ENCODE data around the gene MMD2. TPM values are rescaled to one million over a fixed set of nuclear protein-coding genes. Genes with fewer than 3 reads are reported as not detected.
A peak's percentile ranks its signal among the peaks of the same experiment; 100 is the strongest.

The MMD2 gene
- total and polyA plus RNA-seq, 12 donors = not detected

DNA sequence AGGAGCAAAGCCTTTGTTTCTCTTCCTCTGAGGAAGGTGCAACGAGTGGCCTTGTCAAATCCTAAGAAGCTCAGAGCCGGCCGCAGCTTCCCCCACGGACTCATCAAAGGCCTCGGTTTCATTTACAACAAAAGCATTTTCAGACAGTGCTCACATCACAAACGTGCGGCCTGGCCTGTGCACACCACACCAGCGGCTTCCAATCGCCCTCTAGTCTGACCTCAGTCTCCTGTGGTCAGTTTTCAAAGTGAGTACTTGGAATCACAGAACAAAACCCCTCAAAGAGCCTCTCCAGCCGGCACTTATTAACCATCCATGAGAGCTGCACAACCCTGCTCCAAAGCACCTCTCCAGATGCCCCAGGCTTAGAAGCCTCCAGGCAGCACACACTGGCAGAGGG lies 78.8 kb downstream of the MMD2 start:
- intact Hi-C loops (cut with DNase I) = loop anchor here in 4 of 10 donors (5.0 kb wide), 2 partner anchors 48 to 83 kb away; no protein-coding TSS in a partner anchor
- DNase-seq (no peak), ATAC-seq (no peak)
- Histone ChIP-seq H3K4me1 (peaks cover 3 to 43% (median 14%) of the 10 kb centered on the region in 9 donors), H3K9me3 (no peaks in the 10 kb centered on the region), H3K4me3 (peak overlapping the region in 7 of 10 donors; percentile 5 to 35 (median 24)), H3K36me3 (peaks cover 0 to 31% (median 0%) of the 10 kb centered on the region in 9 donors), H3K27me3 (peaks cover 0 to 27% (median 0%) of the 10 kb centered on the region in 7 donors), H3K27ac (peak overlapping the region in 1 of 10 donors; percentile 25)
- TF ChIP-seq, protein P1, sequence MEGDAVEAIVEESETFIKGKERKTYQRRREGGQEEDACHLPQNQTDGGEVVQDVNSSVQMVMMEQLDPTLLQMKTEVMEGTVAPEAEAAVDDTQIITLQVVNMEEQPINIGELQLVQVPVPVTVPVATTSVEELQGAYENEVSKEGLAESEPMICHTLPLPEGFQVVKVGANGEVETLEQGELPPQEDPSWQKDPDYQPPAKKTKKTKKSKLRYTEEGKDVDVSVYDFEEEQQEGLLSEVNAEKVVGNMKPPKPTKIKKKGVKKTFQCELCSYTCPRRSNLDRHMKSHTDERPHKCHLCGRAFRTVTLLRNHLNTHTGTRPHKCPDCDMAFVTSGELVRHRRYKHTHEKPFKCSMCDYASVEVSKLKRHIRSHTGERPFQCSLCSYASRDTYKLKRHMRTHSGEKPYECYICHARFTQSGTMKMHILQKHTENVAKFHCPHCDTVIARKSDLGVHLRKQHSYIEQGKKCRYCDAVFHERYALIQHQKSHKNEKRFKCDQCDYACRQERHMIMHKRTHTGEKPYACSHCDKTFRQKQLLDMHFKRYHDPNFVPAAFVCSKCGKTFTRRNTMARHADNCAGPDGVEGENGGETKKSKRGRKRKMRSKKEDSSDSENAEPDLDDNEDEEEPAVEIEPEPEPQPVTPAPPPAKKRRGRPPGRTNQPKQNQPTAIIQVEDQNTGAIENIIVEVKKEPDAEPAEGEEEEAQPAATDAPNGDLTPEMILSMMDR (IDR thresholded peaks at IDR 0.05) = no peak
- WGBS, 2 donors = 61 to 63% methylated on average over 10 of the region's 10 CpGs

DNA sequence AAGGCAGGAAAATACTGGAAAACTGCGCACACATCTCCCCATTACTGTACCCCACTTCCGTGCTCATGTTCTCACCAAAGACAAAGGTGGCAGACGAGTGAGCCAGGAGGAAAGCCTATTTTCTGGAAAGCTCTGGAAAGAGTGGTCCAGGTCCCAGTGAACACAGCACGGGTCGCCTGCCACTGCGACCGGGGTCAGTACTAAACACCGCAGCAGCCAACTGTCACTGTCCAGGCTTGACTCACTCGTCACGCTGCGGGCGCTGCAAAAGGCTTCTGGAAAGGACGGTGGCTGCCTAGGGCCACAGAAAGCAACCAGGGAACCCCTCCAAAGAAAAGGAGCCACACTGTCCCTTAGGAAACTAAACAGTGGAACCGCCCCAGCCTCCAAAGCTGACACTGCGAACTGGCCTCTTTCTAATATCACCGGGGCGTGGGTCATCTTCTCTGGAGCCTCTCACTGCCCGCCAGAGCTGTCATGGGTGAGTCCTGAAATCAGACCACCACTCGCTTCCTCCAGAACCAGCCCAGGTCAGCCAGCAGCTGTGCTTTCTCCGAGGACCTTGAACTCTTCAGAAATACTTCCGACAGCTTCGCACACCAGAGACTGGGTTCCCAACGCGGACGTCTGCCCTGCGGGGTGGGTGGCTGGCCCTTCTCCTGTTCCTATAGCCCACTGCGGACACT lies 79.4 kb downstream of the MMD2 start:
- TF ChIP-seq, protein P1 (IDR thresholded peaks at IDR 0.05) = no peak
- intact Hi-C loops (cut with DNase I) = loop anchor here in 5 of 10 donors (5.0 to 10.0 kb wide), 3 partner anchors 47 to 85 kb away; no protein-coding TSS in a partner anchor
- Histone ChIP-seq H3K27me3 (peaks cover 0 to 27% (median 0%) of the 10 kb centered on the region in 7 donors), H3K27ac (peak overlapping the region in 2 of 10 donors; percentile 9 to 52), H3K4me3 (peak overlapping the region in 6 of 10 donors; percentile 11 to 35 (median 27)), H3K4me1 (peaks cover 3 to 43% (median 14%) of the 10 kb centered on the region in 9 donors), H3K36me3 (peaks cover 0 to 32% (median 0%) of the 10 kb centered on the region in 9 donors), H3K9me3 (no peaks in the 10 kb centered on the region)
- ATAC-seq (peak in 1 of 8 donors; percentile 28), DNase-seq (no peak)
- WGBS, 2 donors = 58 to 64% methylated on average over 27 of the region's 27 CpGs

DNA sequence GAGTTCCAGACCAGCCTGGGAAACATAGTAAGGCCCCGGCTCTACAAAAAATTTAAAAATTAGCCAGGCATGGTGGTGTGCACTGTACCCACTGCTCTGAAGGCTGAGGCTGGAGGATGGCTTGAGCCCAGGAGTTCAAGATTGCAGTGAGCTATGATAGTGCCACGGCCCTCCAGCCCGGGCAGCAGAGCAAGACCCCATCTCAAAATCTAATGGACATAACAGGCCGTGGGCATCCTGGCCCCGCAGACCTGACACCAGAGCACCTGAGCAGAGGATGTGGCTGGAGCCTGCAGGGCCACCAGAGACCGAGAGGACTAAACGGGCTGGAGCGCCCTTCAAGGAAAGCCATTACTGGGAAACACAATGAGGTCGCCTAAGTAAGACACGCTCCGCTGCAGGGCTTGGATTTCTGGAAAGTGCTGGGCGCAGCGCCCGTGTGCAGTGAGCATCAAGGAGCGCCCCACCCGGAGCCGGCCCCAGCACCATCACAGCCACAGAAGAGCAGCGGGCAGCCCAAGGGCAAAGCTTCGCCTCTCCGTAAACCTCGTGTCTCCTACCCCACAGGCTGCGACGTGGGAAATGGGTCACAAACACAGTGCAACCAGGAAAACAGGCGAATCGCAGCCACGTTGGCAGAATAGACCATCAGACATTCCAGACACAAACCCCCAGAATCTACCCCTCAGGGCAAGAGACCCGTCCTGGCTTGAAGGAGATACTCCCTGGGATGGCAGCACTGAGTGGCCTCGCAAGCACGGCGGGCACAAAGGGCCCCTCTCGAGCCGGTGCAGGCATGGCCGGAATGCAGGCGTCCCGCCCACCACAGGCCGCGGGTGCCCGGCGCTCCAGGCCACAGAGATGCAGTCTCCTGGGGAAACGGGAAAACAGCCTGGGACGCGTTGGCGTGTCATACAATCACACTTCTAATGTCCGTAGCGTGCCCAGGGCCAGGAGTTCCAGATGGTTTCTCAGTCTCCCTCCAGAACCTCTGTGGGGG lies 80.4 kb downstream of the MMD2 start:
- TF ChIP-seq, protein P1 (IDR thresholded peaks at IDR 0.05) = no peak
- Histone ChIP-seq H3K36me3 (peaks cover 0 to 34% (median 0%) of the 10 kb centered on the region in 9 donors), H3K9me3 (no peaks in the 10 kb centered on the region), H3K4me1 (peaks cover 3 to 50% (median 14%) of the 10 kb centered on the region in 9 donors), H3K27me3 (peaks cover 0 to 19% (median 0%) of the 10 kb centered on the region in 7 donors), H3K27ac (peak overlapping the region in 2 of 10 donors; percentile 9 to 52), H3K4me3 (peak overlapping the region in 6 of 10 donors; percentile 11 to 35 (median 27))
- DNase-seq (no peak), ATAC-seq (no peak)
- intact Hi-C loops (cut with DNase I) = loop anchor here in 1 of 10 donors (10.0 kb wide), 1 partner anchor 84 kb away; no protein-coding TSS in a partner anchor
- WGBS, 2 donors = 76 to 82% methylated on average over 45 of the region's 45 CpGs

DNA sequence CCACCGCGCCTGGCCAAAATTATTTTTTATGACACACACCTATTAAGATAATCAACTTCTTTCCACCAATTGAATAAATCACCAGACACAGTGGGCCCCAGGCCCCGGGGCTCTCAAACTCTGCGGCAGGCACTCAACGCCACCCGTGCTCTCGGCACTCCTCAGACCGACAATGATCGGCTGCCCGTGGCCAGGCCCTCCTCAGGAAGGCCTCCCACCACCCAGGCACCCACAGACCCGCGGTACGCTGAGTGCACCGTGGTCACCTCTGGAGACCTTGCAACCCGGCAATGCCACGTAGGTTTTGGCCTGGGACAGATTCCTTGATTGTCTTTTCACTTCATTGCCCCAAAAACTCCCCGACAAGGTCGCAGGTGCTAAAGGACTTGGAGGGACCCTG lies 82.4 kb downstream of the MMD2 start:
- intact Hi-C loops (cut with DNase I) = loop anchor here in 1 of 10 donors (10.0 kb wide), 1 partner anchor 82 kb away; no protein-coding TSS in a partner anchor
- TF ChIP-seq, protein P1 (IDR thresholded peaks at IDR 0.05) = no peak
- Histone ChIP-seq H3K4me1 (peaks cover 0 to 45% (median 10%) of the 10 kb centered on the region in 9 donors), H3K9me3 (no peaks in the 10 kb centered on the region), H3K36me3 (peaks cover 0 to 34% (median 0%) of the 10 kb centered on the region in 9 donors), H3K27ac (no peak overlapping the region), H3K4me3 (no peak overlapping the region), H3K27me3 (peaks cover 0 to 10% (median 0%) of the 10 kb centered on the region in 7 donors)
- ATAC-seq (no peak), DNase-seq (no peak)
- 97% methylated on average over 18 of the region's 18 CpGs for WGBS, 2 donors

Measured in heart right ventricle (tissue), 16 donors.